HL-60/S4 treated with retinoic acid at 250 ng/mL for 4 days and 3 days (cell line): ENCODE data around the gene PCDH10.
"Not testable (repeated sequence)": the region's sequence is repeated elsewhere in the genome, so short reads cannot be mapped to it uniquely, and the experiment has no call there.

Source experiments
- in situ Hi-C: fragments of 300-500 bp; cut with MboI; formaldehyde crosslinking; loops from 2 replicates; pipeline ENCODE4 v1.7.0; 2022; ENCODE audit warnings: low sequenced_read_pairs

PCDH10 gene

GRCh38 chr4:133240451-133240850, 91.4 kb downstream of the PCDH10 start:
- in situ Hi-C loops, result not testable (repeated sequence)
